HG03575 (cell line): ENCODE data around the gene RIN1.

Source experiments
- ATAC-seq: cut with Tn5 transposase; IDR thresholded peaks from one replicate; pipeline ENCODE4 v1.9.1; 2021; ENCODE audit not compliant: unreplicated experiment, insufficient number of reproducible peaks, low FRiP score; ENCODE audit errors: extremely low read depth

The RIN1 gene

GRCh38 chr11:66338276-66339161 lies 2.3 kb upstream of the RIN1 start:
- ATAC-seq, result no peak

GRCh38 chr11:66337103-66337899 lies 1.1 kb upstream of the RIN1 start:
- no peak for ATAC-seq

GRCh38 chr11:66335531-66336233 lies 552 bp downstream of the RIN1 start:
- ATAC-seq, result no peak

- ATAC-seq, result no peak
These were observed 1.4 kb downstream of the RIN1 start for GRCh38 chr11:66334605-66335442.

- no peak for ATAC-seq
These were observed 2.2 kb downstream of the RIN1 start for GRCh38 chr11:66333896-66334604.

GRCh38 chr11:66333220-66333877 lies 2.9 kb downstream of the RIN1 start:
- no peak for ATAC-seq

GRCh38 chr11:66332371-66333219 lies 3.6 kb downstream of the RIN1 start:
- no peak for ATAC-seq

- no peak for ATAC-seq
These were observed 4.5 kb downstream of the RIN1 start for GRCh38 chr11:66331542-66332370.

- no peak for ATAC-seq
These were observed 5.3 kb downstream of the RIN1 start for GRCh38 chr11:66330931-66331330.

GRCh38 chr11:66329165-66329673 lies 7.0 kb downstream of the RIN1 start:
- ATAC-seq, result no peak

- ATAC-seq, result no peak
These were observed 7.7 kb downstream of the RIN1 start for GRCh38 chr11:66328302-66329144.

GRCh38 chr11:66328031-66328301 lies 8.3 kb downstream of the RIN1 start:
- ATAC-seq, result no peak

GRCh38 chr11:66327171-66328030 lies 8.8 kb downstream of the RIN1 start:
- ATAC-seq, result no peak
